Coronary artery (tissue), 2 donors: ENCODE results near the gene VAV2.

Source experiments
- DNase-seq: peaks from one replicate; pipeline ENCODE4 v3.0.0-alpha.2; 2017; ENCODE audit warnings: low spot score
- H3K27ac ChIP-seq, 2 donors: fragments of 200-600 bp; sonication (generic); one replicate each; pipeline ENCODE4 v1.5.1; 2016 to 2019
- H3K4me3 ChIP-seq: fragments of 200-600 bp; sonication (generic); 2 replicates; pipeline ENCODE4 v1.5.1; 2016; ENCODE audit warnings: mild to moderate bottlenecking, moderate library complexity
- TF ChIP-seq, protein P1 (sequence below): fragments of 200-600 bp; sonication (generic); IDR thresholded peaks from one replicate; pipeline ENCODE4 v1.5.1; 2019; ENCODE audit warnings: antibody characterized with exemption

Gene VAV2

DNA sequence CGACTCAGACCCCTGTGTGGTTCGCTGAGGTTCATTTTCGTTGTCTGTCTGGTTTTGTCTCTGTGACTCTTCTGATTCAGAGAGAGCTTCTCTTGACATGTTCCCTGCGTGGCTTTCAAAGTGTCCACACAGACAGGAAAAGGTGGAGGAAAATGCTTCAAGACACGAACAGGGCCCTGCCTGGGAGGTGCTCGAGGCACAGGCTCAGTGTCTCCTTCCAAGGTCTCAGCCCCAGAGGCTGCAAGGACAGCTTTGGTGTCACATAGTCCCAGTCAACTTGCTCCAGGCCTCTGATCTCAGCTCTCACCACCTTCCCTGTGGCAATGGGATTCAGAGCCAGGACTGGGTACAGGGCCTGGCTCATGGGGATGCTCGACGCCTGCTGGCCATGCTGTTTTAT, 202.3 kb downstream of the VAV2 start:
- Histone ChIP-seq H3K4me3 (no peak overlapping the region), H3K27ac (peak overlapping the region in 1 of 2 donors; percentile 37)
- TF ChIP-seq, protein P1, sequence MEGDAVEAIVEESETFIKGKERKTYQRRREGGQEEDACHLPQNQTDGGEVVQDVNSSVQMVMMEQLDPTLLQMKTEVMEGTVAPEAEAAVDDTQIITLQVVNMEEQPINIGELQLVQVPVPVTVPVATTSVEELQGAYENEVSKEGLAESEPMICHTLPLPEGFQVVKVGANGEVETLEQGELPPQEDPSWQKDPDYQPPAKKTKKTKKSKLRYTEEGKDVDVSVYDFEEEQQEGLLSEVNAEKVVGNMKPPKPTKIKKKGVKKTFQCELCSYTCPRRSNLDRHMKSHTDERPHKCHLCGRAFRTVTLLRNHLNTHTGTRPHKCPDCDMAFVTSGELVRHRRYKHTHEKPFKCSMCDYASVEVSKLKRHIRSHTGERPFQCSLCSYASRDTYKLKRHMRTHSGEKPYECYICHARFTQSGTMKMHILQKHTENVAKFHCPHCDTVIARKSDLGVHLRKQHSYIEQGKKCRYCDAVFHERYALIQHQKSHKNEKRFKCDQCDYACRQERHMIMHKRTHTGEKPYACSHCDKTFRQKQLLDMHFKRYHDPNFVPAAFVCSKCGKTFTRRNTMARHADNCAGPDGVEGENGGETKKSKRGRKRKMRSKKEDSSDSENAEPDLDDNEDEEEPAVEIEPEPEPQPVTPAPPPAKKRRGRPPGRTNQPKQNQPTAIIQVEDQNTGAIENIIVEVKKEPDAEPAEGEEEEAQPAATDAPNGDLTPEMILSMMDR: no peak
- DNase-seq: no peak

DNA sequence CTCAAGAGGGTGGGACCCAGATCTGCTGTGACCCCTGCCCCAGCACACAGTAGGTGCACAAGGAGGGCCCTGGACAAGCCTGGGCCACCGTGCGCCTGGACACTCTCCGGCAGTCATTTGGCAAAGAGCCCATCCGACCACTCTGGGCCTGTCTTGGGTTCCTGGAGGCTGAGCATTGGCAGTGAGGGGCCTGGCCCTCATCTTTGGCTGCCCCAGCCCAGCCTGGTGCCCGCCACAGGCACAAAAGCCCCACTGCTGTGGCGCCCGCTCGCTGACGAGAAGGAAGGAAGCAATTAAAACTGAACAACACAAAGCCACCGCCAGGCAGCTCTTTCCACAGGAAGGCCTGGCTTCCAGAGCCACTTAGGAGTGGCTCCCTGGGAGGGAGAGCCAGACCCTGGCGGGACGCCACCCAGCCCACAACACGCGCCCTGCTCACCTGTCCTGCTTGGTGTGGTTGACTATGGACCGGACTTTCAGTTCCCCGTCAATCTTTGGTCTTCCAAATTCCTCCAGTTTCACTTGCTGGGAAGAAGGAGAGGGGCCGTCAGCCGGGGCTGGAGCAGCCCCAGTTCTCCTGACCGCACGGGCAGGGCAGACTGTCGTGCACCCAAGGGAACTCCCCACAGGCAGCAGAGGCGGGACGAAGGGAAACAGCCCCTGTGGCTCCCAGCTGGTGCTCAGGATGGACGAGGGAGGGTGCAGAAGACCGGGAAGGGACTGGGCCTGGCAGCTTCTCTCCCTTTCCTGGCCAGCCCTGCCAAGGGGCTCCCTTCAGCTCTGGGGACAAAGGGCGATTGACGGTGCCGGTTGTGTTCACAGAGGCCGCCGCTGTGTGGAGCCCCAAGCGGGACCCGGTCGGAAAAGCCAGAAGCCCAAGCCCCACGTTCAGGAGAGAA, 203.1 kb downstream of the VAV2 start:
- TF ChIP-seq, protein P1: no peak
- no peak for DNase-seq
- H3K4me3 ChIP-seq: no peak overlapping the region
- H3K27ac ChIP-seq: peak overlapping the region in 1 of 2 donors; percentile 37

DNA sequence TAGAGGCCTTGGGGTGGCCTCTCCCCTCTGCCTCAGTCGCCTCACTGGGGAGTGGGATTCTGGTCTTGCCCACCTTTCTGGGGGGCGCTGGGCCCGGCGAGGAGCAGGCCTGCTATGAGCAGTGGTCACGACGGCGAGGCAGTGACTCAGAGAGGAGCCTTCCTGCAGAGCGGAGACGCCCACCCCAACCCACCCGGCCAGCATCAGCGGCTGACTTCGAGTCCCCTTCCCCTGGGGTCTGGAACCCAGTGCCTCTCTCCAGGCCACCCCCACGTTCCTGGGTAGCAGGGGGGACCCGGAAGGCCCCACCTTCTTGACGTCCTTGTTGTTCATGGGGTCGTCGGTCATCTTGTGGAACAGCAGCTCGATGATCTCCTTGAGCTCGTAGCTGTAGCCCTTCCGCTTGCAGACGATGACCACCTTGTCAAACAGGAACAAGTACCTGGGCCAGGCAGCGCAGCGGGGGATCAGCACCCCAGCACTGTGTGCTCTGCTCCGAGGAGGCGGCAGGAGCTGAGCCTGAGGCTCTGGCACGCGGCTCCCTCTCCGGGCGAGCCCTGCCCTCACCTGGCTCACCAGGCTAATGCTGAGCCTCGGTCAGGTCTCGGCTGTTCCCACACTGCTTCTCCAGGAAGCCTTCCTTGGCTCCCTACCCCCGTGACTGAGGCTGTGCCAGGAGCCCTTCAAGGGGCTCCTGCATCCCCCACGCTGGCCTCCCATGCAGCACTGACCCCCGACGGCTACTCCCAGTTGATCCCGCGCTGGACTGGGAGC, 203.9 kb downstream of the VAV2 start:
- Histone ChIP-seq H3K27ac (peak overlapping the region in 1 of 2 donors; percentile 37), H3K4me3 (no peak overlapping the region)
- no peak for DNase-seq
- TF ChIP-seq, protein P1: no peak

DNA sequence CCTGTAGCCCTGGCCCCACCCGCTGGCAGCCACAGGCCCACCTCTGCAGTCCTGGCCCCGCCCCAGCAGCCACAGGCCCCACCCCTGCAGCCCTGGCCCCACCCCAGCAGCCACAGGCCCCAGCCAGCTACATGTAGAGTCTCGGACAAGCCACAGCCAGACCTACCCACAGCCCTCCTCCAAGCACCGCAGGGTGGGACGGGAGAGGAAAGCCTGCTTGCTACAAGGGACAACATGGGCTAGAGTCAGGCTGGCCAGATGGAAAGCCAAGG, 204.4 kb downstream of the VAV2 start:
- H3K27ac ChIP-seq: no peak overlapping the region
- TF ChIP-seq, protein P1: no peak
- H3K4me3 ChIP-seq: no peak overlapping the region
- DNase-seq: no peak

DNA sequence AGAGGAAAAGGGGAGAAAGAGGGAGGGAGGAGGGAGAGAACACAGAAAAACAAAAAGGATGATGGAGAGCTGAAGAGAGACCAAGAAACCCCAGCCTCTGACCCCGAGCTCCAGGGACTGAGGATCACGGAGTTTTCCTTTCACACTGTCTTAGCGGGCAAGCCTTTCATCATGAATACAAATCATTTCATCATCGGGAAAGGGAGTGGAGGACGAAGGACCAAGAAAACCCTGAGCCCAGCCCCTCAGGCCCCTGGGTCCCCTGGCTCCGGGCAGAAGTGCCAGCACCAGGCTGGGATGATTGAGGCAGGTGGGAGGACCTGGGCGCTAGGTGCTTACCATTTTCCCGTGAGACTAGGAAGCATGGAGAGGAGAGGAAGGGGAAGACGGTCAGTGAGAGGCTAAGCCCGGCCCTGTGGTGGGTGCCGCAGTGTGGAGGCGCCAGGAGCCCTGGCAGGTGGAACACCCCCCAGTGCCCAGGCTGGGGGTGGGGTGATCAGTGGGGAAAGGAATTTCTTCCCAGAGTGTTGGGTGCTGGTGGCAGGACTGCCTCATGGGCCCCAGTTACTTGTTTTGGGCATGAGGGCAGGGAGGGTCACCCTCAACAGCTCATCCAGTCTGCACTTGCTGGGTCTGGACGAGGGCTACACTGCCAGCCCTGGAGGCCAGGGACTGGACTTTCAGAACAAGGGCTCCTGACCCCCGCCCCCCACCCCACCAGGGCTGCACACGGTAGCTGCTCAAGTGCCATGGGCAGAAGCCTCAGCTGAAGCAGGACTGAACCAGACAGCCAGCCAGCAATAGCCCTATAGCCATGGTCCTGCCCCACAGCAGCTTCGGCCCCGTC, 205.0 kb downstream of the VAV2 start:
- no peak overlapping the region for H3K27ac ChIP-seq
- H3K4me3 ChIP-seq: no peak overlapping the region
- DNase-seq: no peak

DNA sequence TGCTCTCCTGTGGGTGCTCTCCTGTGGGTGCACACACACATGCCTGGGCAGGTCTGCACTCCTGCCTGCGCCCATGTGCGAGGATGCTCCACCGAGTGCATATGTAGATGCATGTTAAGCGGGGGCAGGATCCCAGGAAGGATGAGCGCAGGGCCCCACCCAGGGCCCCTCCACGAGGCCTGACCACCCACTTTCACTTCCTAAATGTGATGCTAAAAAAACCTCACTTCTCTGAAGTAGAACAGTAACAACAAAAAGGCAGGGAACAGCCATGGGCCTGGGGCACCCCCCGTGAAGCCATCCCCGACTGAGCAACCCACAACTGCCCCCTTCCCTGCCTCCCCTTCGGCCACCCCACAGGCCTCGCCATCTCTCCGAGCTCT, 205.8 kb downstream of the VAV2 start:
- H3K4me3 ChIP-seq: no peak overlapping the region
- H3K27ac ChIP-seq: no peak overlapping the region
- TF ChIP-seq, protein P1: no peak
- no peak for DNase-seq

More for the DNA sequence above, 205.0 kb downstream of the VAV2 start:
- TF ChIP-seq, protein P1: no peak
